GM21390 (cell line): ENCODE measurements around the gene SDK1.
"Not testable (repeated sequence)": the region's sequence is repeated elsewhere in the genome, so short reads cannot be mapped to it uniquely, and the experiment has no call there.

Experiments
- ATAC-seq: cut with Tn5 transposase; IDR thresholded peaks from one replicate; pipeline ENCODE4 v1.9.1; 2021; ENCODE audit not compliant: unreplicated experiment

The SDK1 gene

GRCh38 chr7:4080954-4081353, 779.9 kb downstream of the SDK1 start:
- no peak for ATAC-seq

- ATAC-seq, result no peak
These were observed 782.5 kb downstream of the SDK1 start for GRCh38 chr7:4083513-4083912.

- ATAC-seq, result no peak
These were observed 783.2 kb downstream of the SDK1 start for GRCh38 chr7:4084271-4084670.

- ATAC-seq, result no peak
These were observed 785.1 kb downstream of the SDK1 start for GRCh38 chr7:4085937-4086691.

- no peak for ATAC-seq
These were observed 785.7 kb downstream of the SDK1 start for GRCh38 chr7:4086723-4087122.

GRCh38 chr7:4091767-4092166, 790.7 kb downstream of the SDK1 start:
- no peak for ATAC-seq

GRCh38 chr7:4093035-4093434, 792.0 kb downstream of the SDK1 start:
- ATAC-seq, result no peak

- ATAC-seq, result no peak
These were observed 792.4 kb downstream of the SDK1 start for GRCh38 chr7:4093483-4093882.

GRCh38 chr7:4094158-4094557, 793.1 kb downstream of the SDK1 start:
- not testable (repeated sequence) for ATAC-seq

- no peak for ATAC-seq
These were observed 796.1 kb downstream of the SDK1 start for GRCh38 chr7:4097001-4097609.

GRCh38 chr7:4098169-4098568, 797.1 kb downstream of the SDK1 start:
- ATAC-seq, result no peak

- no peak for ATAC-seq
These were observed 798.6 kb downstream of the SDK1 start for GRCh38 chr7:4099651-4100050.

- ATAC-seq, result no peak
These were observed 799.1 kb downstream of the SDK1 start for GRCh38 chr7:4100148-4100547.

- ATAC-seq, result no peak
These were observed 799.6 kb downstream of the SDK1 start for GRCh38 chr7:4100691-4101090.

GRCh38 chr7:4102231-4102841, 801.3 kb downstream of the SDK1 start:
- ATAC-seq, result no peak

- ATAC-seq, result no peak
These were observed 802.5 kb downstream of the SDK1 start for GRCh38 chr7:4103352-4104091.

GRCh38 chr7:4107839-4108238, 806.8 kb downstream of the SDK1 start:
- ATAC-seq, result no peak

- no peak for ATAC-seq
These were observed 807.9 kb downstream of the SDK1 start for GRCh38 chr7:4108951-4109350.

GRCh38 chr7:4109481-4110110, 808.5 kb downstream of the SDK1 start:
- no peak for ATAC-seq

GRCh38 chr7:4110438-4110837, 809.4 kb downstream of the SDK1 start:
- no peak for ATAC-seq

GRCh38 chr7:4111166-4111565, 810.1 kb downstream of the SDK1 start:
- no peak for ATAC-seq
